H1 (cell line): Measurements from ENCODE around the gene ARMC3. TPM values are rescaled to one million over a fixed set of nuclear protein-coding genes. Genes with fewer than 3 reads are reported as not detected.
A peak's percentile ranks its signal among the peaks of the same experiment; 100 is the strongest.

ENCODE experiments used
- CTCF ChIA-PET: fragments of 300-600 bp; sonication (Branson Sonifier 250); formaldehyde crosslinking; loops from one replicate; lab custom pipeline; 2021; ENCODE audit not compliant: partially characterized antibody; lab: Charles Lee
- POLR2A ChIA-PET: fragments of 300-600 bp; sonication (Branson Sonifier 250); formaldehyde crosslinking; loops from one replicate; lab custom pipeline; 2021; ENCODE audit warnings: inconsistent platforms; ENCODE audit not compliant: partially characterized antibody; lab: Charles Lee
- DNase-seq, 2 experiments: peaks; one replicate each; pipeline versions ENCODE4 v3.0.0 to v3.0.0-alpha.2; 2010 to 2022; ENCODE audit warnings: low spot score in 2 of 2, low read depth in 1 of 2, mixed read lengths in 1 of 2
- FAIRE-seq: peaks from 2 replicates; lab custom pipeline; 2011; peaks lifted over from hg19 to GRCh38; lab: Jason Lieb, UNC
- H2AFZ ChIP-seq: 2 replicates; pipeline ENCODE4 v1.8.1; 2012; ENCODE audit warnings: low read length, inconsistent platforms
- H2AK5ac ChIP-seq: 2 replicates; pipeline ENCODE4 v1.6.1; 2013; ENCODE audit warnings: low read depth, low read length
- H2BK120ac ChIP-seq: replicated peaks from 2 replicates; pipeline ENCODE3; 2013; ENCODE audit warnings: low read depth, low read length, inconsistent platforms
- H2BK12ac ChIP-seq: 2 replicates; pipeline ENCODE4 v1.6.1; 2013; ENCODE audit warnings: low read depth, low read length
- H2BK15ac ChIP-seq: 2 replicates; pipeline ENCODE4 v1.6.1; 2013; ENCODE audit warnings: low read length
- H2BK20ac ChIP-seq: 2 replicates; pipeline ENCODE4 v1.6.1; 2013; ENCODE audit warnings: low read length
- H2BK5ac ChIP-seq: 2 replicates; pipeline ENCODE4 v1.6.1; 2013; ENCODE audit warnings: low read depth, low read length
- H3K14ac ChIP-seq: 2 replicates; pipeline ENCODE4 v1.6.1; 2013; ENCODE audit warnings: inconsistent platforms; ENCODE audit not compliant: insufficient read length
- H3K18ac ChIP-seq: 2 replicates; pipeline ENCODE4 v1.6.1; 2013; ENCODE audit warnings: low read length; ENCODE audit errors: extremely low read depth
- H3K23ac ChIP-seq: 2 replicates; pipeline ENCODE4 v1.6.1; 2013; ENCODE audit warnings: inconsistent platforms; ENCODE audit not compliant: insufficient read length
- H3K23me2 ChIP-seq: 2 replicates; pipeline ENCODE4 v1.6.1; 2013; ENCODE audit warnings: low read depth, low read length
- H3K27ac ChIP-seq: 2 replicates; pipeline ENCODE4 v1.6.1; 2011; ENCODE audit warnings: low read depth, low read length, inconsistent platforms
- H3K27me3 ChIP-seq, 4 experiments: replicated peaks in 1 of 4; 1 replicate in 1 of 4; 2 replicates in 3 of 4; pipeline versions ENCODE4 v1.6.1 to v1.8.1; 2011 to 2013; ENCODE audit warnings: low read length in 3 of 4, mild to moderate bottlenecking in 3 of 4, inconsistent platforms in 2 of 4, mixed read lengths in 2 of 4, moderate library complexity in 1 of 4; ENCODE audit not compliant: control insufficient read depth in 3 of 4, insufficient read depth in 3 of 4; ENCODE audit errors: extremely low read depth in 1 of 4
- H3K36me3 ChIP-seq, 4 experiments: 2 replicates each; pipeline versions ENCODE4 v1.6.1 to v1.8.1; 2011 to 2013; ENCODE audit warnings: mild to moderate bottlenecking in 4 of 4, low read length in 3 of 4, moderate library complexity in 2 of 4, control low read depth in 1 of 4, inconsistent platforms in 1 of 4; ENCODE audit not compliant: insufficient read depth in 4 of 4, control insufficient read depth in 2 of 4
- H3K4ac ChIP-seq: replicated peaks from 2 replicates; pipeline ENCODE3; 2013; ENCODE audit warnings: low read length, low read depth, mixed read lengths, inconsistent platforms; ENCODE audit not compliant: insufficient read length
- H3K4me1 ChIP-seq, 4 experiments: replicated peaks in 1 of 4; 1 replicate in 1 of 4; 2 replicates in 3 of 4; pipeline versions ENCODE4 v1.6.1 to v1.8.1; 2011 to 2013; ENCODE audit warnings: low read length in 3 of 4, inconsistent platforms in 2 of 4, mixed read lengths in 1 of 4; ENCODE audit not compliant: insufficient read depth in 4 of 4, control insufficient read depth in 3 of 4
- H3K4me2 ChIP-seq, 2 experiments: 2 replicates each; pipeline versions ENCODE4 v1.6.1 to v1.8.1; 2011 to 2013; ENCODE audit warnings: low read depth in 2 of 2, low read length in 2 of 2, control low read depth in 1 of 2, inconsistent platforms in 1 of 2, mild to moderate bottlenecking in 1 of 2; ENCODE audit not compliant: insufficient read depth in 1 of 2
- H3K4me3 ChIP-seq, 4 experiments: fragments of 200-600, 300-600 bp in 1 of 4; sonication (generic), shearing (Covaris generic), sonication (Bioruptor Twin) in 1 of 4; 2 replicates each; pipeline versions ENCODE4 v1.5.1 to v1.8.1; 2011 to 2016; ENCODE audit warnings: low read length in 4 of 4, low read depth in 3 of 4, control low read depth in 2 of 4, inconsistent platforms in 2 of 4, mild to moderate bottlenecking in 2 of 4, mixed read lengths in 1 of 4, moderate library complexity in 1 of 4; ENCODE audit not compliant: insufficient read depth in 2 of 4; ENCODE audit errors: extremely low read depth in 1 of 4
- H3K56ac ChIP-seq: replicated peaks from 2 replicates; pipeline ENCODE3; 2013; ENCODE audit warnings: low read depth, mild to moderate bottlenecking, mixed read lengths, low read length, inconsistent platforms; ENCODE audit not compliant: insufficient read length
- H3K79me1 ChIP-seq: 2 replicates; pipeline ENCODE4 v1.6.1; 2013; ENCODE audit warnings: low read depth, low read length, control low read depth
- H3K79me2 ChIP-seq, 2 experiments: 2 replicates each; pipeline versions ENCODE4 v1.6.1 to v1.8.1; 2012 to 2013; ENCODE audit warnings: low read length in 2 of 2, mild to moderate bottlenecking in 2 of 2, inconsistent platforms in 1 of 2; ENCODE audit not compliant: insufficient read depth in 2 of 2, control insufficient read depth in 1 of 2
- H3K9ac ChIP-seq, 4 experiments: replicated peaks in 1 of 4; 1 replicate in 1 of 4; 2 replicates in 3 of 4; pipeline versions ENCODE4 v1.6.1 to v1.8.1; 2011 to 2013; ENCODE audit warnings: low read depth in 3 of 4, low read length in 3 of 4, control low read depth in 2 of 4, mild to moderate bottlenecking in 2 of 4, moderate library complexity in 2 of 4, inconsistent platforms in 1 of 4; ENCODE audit errors: extremely low read depth in 1 of 4
- H3K9me3 ChIP-seq, 2 experiments: 2 replicates each; pipeline versions ENCODE4 v1.6.1 to v1.8.1; 2012 to 2013; ENCODE audit warnings: mild to moderate bottlenecking in 2 of 2, moderate library complexity in 2 of 2, control low read depth in 1 of 2, inconsistent platforms in 1 of 2, low read depth in 1 of 2, low read length in 1 of 2, mixed read lengths in 1 of 2; ENCODE audit not compliant: insufficient read depth in 2 of 2
- H4K20me1 ChIP-seq, 2 experiments: replicated peaks in 1 of 2; 2 replicates each; pipeline versions ENCODE3 to v1.8.1; 2011 to 2013; ENCODE audit warnings: inconsistent platforms in 2 of 2, low read length in 2 of 2, mild to moderate bottlenecking in 1 of 2; ENCODE audit not compliant: insufficient read depth in 2 of 2, control insufficient read depth in 1 of 2
- H4K5ac ChIP-seq: 2 replicates; pipeline ENCODE4 v1.6.1; 2013; ENCODE audit warnings: low read length, low read depth, mixed read lengths, inconsistent platforms; ENCODE audit not compliant: insufficient read length
- H4K8ac ChIP-seq: 2 replicates; pipeline ENCODE4 v1.8.0; 2013; ENCODE audit warnings: mild to moderate bottlenecking, moderate library complexity, low read length, inconsistent platforms; ENCODE audit not compliant: insufficient read depth; ENCODE audit errors: extremely low read depth
- H4K91ac ChIP-seq: replicated peaks from 2 replicates; pipeline ENCODE3; 2013; ENCODE audit warnings: low read length, mixed read lengths, inconsistent platforms; ENCODE audit not compliant: insufficient read length
- ATF3 ChIP-seq: IDR thresholded peaks from 2 replicates; pipeline ENCODE4 v1.6.1; 2011; ENCODE audit warnings: low read depth, mild to moderate bottlenecking, low read length; ENCODE audit not compliant: insufficient read depth
- CBX5 ChIP-seq: fragments of 300-800, 300-1000 bp; sonication (generic); IDR thresholded peaks from 2 replicates; pipeline ENCODE4 v1.7.1; 2016; ENCODE audit warnings: antibody characterized with exemption, low read length, low read depth
- EZH2 ChIP-seq: fragments of 200-600 bp; sonication (generic); IDR thresholded peaks from 2 replicates; pipeline ENCODE4 v1.7.1; 2012; ENCODE audit warnings: low read depth, mild to moderate bottlenecking, moderate library complexity, low read length, inconsistent platforms; ENCODE audit not compliant: severe bottlenecking
- FOSL1 ChIP-seq: IDR thresholded peaks from 2 replicates; pipeline ENCODE4 v1.6.1; 2011; ENCODE audit warnings: mild to moderate bottlenecking, low read depth, low read length, moderate library complexity; ENCODE audit not compliant: insufficient read depth
- GABPA ChIP-seq: IDR thresholded peaks from 2 replicates; pipeline ENCODE4 v1.6.1; 2011; ENCODE audit warnings: mild to moderate bottlenecking, low read length, moderate library complexity, borderline replicate concordance; ENCODE audit not compliant: insufficient read depth
- GTF2F1 ChIP-seq: IDR thresholded peaks from 2 replicates; pipeline ENCODE4 v1.6.1; 2012; ENCODE audit warnings: low read depth, low read length, improper control_type of control experiment, borderline replicate concordance
- HDAC2 ChIP-seq, 2 experiments: fragments of 300-600 bp in 1 of 2; sonication (generic) in 1 of 2; IDR thresholded peaks; 2 replicates each; pipeline ENCODE4 v1.6.1; 2011 to 2012; ENCODE audit warnings: low read depth in 2 of 2, low read length in 2 of 2, mild to moderate bottlenecking in 2 of 2, moderate library complexity in 2 of 2, borderline replicate concordance in 1 of 2, inconsistent platforms in 1 of 2
- SIRT6 ChIP-seq: IDR thresholded peaks from one replicate; pipeline ENCODE4 v1.7.1; 2012; ENCODE audit warnings: low read length, inconsistent platforms
- WGBS, 2 experiments: shearing (Covaris generic) in 1 of 2; methylation state at CpG; one replicate each; pipeline versions ENCODE4 v1.1.6 to v1.1.7; 2013 to 2015; ENCODE audit warnings: low lambda C conversion rate in 2 of 2, mixed read lengths in 2 of 2, inconsistent platforms in 1 of 2, low coverage in 1 of 2, missing lambda C conversion rate in 1 of 2; ENCODE audit not compliant: insufficient replicate concordance in 2 of 2, insufficient coverage in 1 of 2, insufficient read length in 1 of 2; ENCODE audit errors: extremely low coverage in 1 of 2, missing lambda C conversion rate in 1 of 2; 5-methylcytosine and 5-hydroxymethylcytosine counted together
- polyA plus RNA-seq, 7 experiments: library from polyadenylated mRNA; depleted of rRNA in 3 of 7; stranded (reverse) in 5 of 7; unstranded in 2 of 7; fragments of >200 nt in 5 of 7; fragments of 200-250 nt in 2 of 7; gene quantifications; 1 replicate in 5 of 7; 2 replicates in 1 of 7; 4 replicates in 1 of 7; pipeline versions ENCODE4 v1.2.1 to v1.2.3, GENCODE V29; 2011 to 2013; ENCODE audit warnings: missing spikeins in 2 of 7, mixed read lengths in 2 of 7
- total RNA-seq: library from RNA; stranded (reverse); fragmentation: NEBNext Ultra II Directional; extraction: Animal tissue kit (Norgen Biotek cat#: 25700); gene quantifications from 2 replicates; pipeline ENCODE4 v1.2.1, GENCODE V29; 2021

ARMC3 gene
- total and polyA plus RNA-seq, 2 of the 8 experiments (the other 6 are each of a cell fraction or from before 2014, with no cell fraction given), result 0.15 TPM

DNA sequence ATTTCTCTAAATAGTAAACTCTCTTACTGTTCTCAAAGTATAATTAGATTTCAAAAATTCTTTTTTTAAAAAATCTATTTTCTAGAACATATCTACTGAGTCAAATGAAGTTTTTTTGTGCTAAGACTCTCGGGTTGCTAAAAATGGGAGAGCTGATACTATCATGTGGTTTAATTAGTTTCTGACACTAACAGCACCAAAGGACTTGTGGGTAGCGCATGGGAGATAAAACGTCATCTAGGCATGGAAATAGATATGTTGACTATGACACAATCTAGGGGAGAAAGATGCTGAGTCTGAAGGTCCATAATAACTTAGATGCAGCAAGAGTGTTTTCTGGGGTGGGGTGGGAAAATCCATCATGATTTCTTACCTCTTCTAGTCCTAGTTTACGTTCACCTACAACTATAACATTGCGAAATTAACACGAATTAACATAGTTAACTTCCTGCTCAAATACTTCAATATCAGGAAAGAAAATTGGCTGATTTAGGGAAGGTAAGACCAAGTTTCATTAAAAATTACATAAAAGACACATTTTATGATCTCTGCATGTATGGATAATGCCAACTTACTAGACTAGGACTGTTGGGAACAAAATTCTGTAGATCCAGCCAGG lies 14.3 kb upstream of the ARMC3 start:
- ChIA-PET CTCF (interaction anchor here (0.9 kb wide), 1 partner anchor 14 kb away, joined by 3 read pairs; no protein-coding TSS in a partner anchor), POLR2A (no interaction called here)
- H4K8ac ChIP-seq, result no peak overlapping the region
- H3K4ac ChIP-seq, result no peak overlapping the region
- no peak overlapping the region for H2BK5ac ChIP-seq
- no peaks in the 10 kb centered on the region for H3K4me1 ChIP-seq
- 93% methylated on average over 6 of the region's 6 CpGs; no CpG with 5 or more reads in 1 of the 2 experiments for WGBS, 2 experiments
- H3K56ac ChIP-seq, result no peak overlapping the region
- H3K79me2 ChIP-seq, result no peaks in the 10 kb centered on the region
- 0 out of 2 replicates have a peak overlapping the region, but pooled peaks have one; percentile 36 for H2AFZ ChIP-seq
- H2BK12ac ChIP-seq, result no peak overlapping the region
- no peak overlapping the region for H4K91ac ChIP-seq
- no peak for FAIRE-seq
- H2BK120ac ChIP-seq, result no peak overlapping the region
- DNase-seq, result no peak
- no peak overlapping the region for H2BK15ac ChIP-seq
- no peak overlapping the region for H2BK20ac ChIP-seq
- no peak overlapping the region for H3K14ac ChIP-seq
- no peaks in the 10 kb centered on the region for H3K36me3 ChIP-seq
- no peaks in the 10 kb centered on the region for H3K27me3 ChIP-seq
- no peak overlapping the region for H3K4me3 ChIP-seq
- TF ChIP-seq FOSL1 (no peak), GTF2F1 (no peak), SIRT6 (no peak), HDAC2 (IDR thresholded peaks at IDR 0.05; ENCODE audit: borderline replicate concordance in 1 of 2, low read depth in 2 of 2, low read length in 2 of 2) (no peak), EZH2 (no peak), GABPA (no peak), CBX5 (no peak), ATF3 (no peak)
- H3K9ac ChIP-seq, result no peak overlapping the region
- H3K4me2 ChIP-seq, result no peak overlapping the region
- H2AK5ac ChIP-seq, result no peak overlapping the region
- H3K27ac ChIP-seq, result no peak overlapping the region
- peaks cover 8 to 10% of the 10 kb centered on the region in 2 experiments for H3K9me3 ChIP-seq
- no peaks in the 10 kb centered on the region for H3K79me1 ChIP-seq
- H4K20me1 ChIP-seq, result no peaks in the 10 kb centered on the region
- H3K18ac ChIP-seq, result no peak overlapping the region
- no peaks in the 10 kb centered on the region for H3K23me2 ChIP-seq
- H4K5ac ChIP-seq, result no peak overlapping the region
- H3K23ac ChIP-seq, result no peak overlapping the region
